Fibroblast of skin of scalp (primary cell): Measurements from ENCODE around the gene NEU2.
"Not testable (repeated sequence)": the region's sequence is repeated elsewhere in the genome, so short reads cannot be mapped to it uniquely, and the experiment has no call there.

Experiments used
- DNase-seq: peaks from one replicate; pipeline ENCODE4 v3.0.0-alpha.2; 2013

NEU2 gene

GRCh38 chr2:233010569-233011267, 21.8 kb upstream of the NEU2 start:
- DNase-seq: no peak

GRCh38 chr2:233011268-233011650, 21.2 kb upstream of the NEU2 start:
- no peak for DNase-seq

- no peak for DNase-seq
These were observed 20.8 kb upstream of the NEU2 start for GRCh38 chr2:233011702-233012131.

- DNase-seq: no peak
These were observed 20.0 kb upstream of the NEU2 start for GRCh38 chr2:233012301-233012971.

GRCh38 chr2:233013027-233013461, 19.4 kb upstream of the NEU2 start, which contains the start of gene NGEF:
Gene NGEF (minus strand): TSS chr2:233013256. CDS start chr2:232974890, 38,366 bp downstream.
- DNase-seq: no peak

GRCh38 chr2:233013650-233014049, 18.8 kb upstream of the NEU2 start:
- DNase-seq: no peak

- DNase-seq: no peak
These were observed 17.3 kb upstream of the NEU2 start for GRCh38 chr2:233015019-233015645.

- no peak for DNase-seq
These were observed 14.5 kb upstream of the NEU2 start for GRCh38 chr2:233017947-233018346.

GRCh38 chr2:233019610-233020009, 12.9 kb upstream of the NEU2 start:
- DNase-seq: not testable (repeated sequence)

GRCh38 chr2:233020454-233020853, 12.0 kb upstream of the NEU2 start:
- no peak for DNase-seq

GRCh38 chr2:233021771-233022170, 10.7 kb upstream of the NEU2 start:
- DNase-seq: no peak

- DNase-seq: no peak
These were observed 9.9 kb upstream of the NEU2 start for GRCh38 chr2:233022561-233022960.

GRCh38 chr2:233023007-233023760, 9.3 kb upstream of the NEU2 start:
- no peak for DNase-seq

GRCh38 chr2:233023761-233024410, 8.6 kb upstream of the NEU2 start:
- DNase-seq: no peak

GRCh38 chr2:233025706-233026105, 6.8 kb upstream of the NEU2 start:
- no peak for DNase-seq

- DNase-seq: peak; percentile 74
These were observed 6.2 kb upstream of the NEU2 start for GRCh38 chr2:233026198-233026813.

- DNase-seq: no peak
These were observed 3.2 kb upstream of the NEU2 start for GRCh38 chr2:233029321-233029720.

GRCh38 chr2:233031556-233032500, 644 bp upstream of the NEU2 start:
- no peak for DNase-seq

GRCh38 chr2:233033672-233034071, 1.2 kb downstream of the NEU2 start:
- DNase-seq: no peak

GRCh38 chr2:233034091-233034882, 1.8 kb downstream of the NEU2 start:
- DNase-seq: no peak
